Stimulated activated CD8-positive, alpha-beta memory T cell treated with anti-CD3 and anti-CD28 coated beads, Interleukin-15, amount 100 ng/mL, for 48 hours (primary cell): ENCODE results near the gene FAM89B.
"Not testable (repeated sequence)": the region's sequence is repeated elsewhere in the genome, so short reads cannot be mapped to it uniquely, and the experiment has no call there.

Source experiments
- DNase-seq, 2 donors: peaks; one replicate each; pipeline ENCODE4 v3.0.0-alpha.2; 2020; ENCODE audit warnings: low read depth in 2 of 2

The FAM89B gene

DNA sequence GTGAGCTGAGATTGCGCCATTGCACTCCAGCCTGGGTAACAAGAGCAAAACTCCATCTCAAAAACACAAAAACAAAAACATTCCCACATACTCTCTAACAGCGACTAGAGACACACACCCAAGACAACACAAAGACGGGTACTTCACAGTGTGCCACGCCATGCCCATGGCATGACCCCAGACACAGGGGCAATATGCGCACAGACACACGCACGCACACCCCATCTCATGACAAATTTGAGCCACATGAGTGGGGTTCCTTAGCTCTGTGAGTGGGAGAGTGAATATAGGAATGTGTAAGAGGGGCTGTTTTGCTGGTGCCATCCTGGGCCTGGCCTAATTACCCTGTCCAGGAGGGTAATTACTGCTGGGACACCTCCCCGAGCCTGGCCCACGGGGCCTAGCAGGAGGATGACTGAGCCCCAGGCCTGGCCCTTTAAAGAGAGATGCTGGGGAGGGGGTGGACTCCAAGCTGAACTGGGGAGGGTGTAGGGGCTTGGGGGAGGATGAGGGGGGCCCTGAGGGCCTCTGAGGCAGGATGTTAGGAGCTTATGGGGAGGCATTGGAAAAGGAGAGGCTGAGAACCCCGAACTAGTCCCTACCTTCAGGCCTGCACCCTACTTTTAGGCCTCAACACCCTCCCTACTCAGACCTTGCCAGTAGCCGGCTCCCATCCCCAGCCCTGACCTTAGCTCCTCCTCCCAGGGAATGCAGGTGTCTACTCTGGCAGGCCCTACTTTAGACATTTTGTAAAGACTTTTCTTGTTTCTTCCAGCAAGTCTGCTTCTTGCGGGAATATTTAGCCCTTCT, 15.7 kb upstream of the FAM89B start:
- DNase-seq: no peak

DNA sequence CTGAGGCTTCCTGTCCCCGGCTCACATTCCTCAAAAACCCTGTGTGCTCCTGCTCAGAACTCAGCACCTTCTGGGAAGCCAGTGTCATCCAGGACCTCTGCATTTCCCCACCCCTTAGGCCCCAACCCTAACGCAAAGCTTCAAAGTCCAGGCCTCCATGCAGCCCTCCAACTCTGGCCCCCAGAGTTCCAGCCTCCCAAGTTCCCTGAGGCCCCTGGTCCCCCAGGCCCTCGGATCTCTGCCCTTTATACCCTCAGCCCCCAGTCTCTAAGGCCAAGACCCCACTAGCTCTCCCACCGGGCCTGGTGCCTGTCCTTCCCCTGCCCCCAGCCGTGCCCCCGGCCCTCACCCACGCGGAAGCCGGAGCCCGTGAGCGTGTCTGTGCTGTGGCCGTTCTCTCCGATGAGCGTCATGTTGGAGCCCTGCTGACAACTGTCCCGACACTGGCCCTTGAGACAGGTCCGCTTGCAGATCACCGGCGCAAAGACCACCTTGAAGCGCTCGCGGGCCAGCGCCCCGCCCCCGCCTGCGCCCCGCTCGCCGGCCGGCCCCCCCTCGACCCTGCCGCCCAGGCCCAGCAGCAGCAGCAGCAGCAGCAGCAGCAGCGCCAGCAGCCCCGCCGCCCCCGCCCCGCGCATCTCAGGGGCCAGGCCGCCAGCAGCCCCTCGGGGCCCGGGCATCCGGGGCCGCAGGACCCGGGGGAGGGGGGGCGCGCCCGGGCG, 14.9 kb upstream of the FAM89B start:
- no peak for DNase-seq

DNA sequence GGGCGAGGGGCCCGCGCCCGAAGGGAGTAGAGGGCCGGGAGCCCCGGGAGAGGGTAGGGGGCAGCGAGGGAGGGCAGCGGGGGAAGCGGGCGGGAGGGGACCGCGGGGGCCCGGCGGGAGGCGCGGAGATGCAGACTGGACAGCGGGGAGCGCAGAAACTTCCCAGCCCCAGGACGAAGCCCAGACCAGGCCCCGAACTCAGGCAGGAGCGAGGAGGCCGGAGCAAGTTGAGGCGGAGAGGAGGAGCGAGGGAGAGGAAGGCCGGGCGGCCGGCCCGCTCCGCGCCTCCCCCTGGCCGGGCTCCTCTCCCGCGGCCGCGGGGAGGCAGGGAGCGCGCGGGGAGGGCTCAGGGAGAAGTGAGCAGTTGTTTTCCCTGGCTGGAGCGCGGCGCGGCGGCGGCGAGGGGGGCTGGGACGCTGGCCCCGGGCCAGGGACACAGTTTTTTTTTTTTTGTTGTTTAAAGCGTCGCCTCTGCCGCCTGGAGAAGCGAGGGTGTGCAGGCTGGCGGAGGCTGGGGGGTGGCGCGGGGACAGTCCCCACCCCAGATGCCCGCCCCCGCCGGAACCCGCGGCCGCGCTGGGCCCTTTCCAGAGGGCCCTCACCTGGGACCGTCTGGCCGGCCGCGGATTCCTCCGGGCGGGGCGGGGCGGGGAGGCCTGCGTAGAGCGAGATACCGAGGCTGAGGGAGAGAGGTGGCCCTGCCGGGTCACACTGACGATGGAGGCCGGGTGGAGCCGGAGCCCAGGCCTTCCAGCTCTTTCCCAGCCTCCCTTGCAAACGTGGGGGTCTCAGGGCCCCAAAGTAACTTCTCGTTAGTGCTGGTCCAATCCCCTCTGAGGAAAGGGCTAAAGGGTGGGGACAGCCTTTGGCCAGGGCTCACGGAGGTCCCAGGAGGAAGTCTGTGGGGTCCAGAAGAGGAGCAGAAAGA, 14.1 kb upstream of the FAM89B start, which contains the start of gene LTBP3:
Gene LTBP3, minus strand, starts transcription at position 358 of the 928 bp plus-strand sequence. CDS start 400 bp downstream, outside the sequence.
- no peak for DNase-seq

DNA sequence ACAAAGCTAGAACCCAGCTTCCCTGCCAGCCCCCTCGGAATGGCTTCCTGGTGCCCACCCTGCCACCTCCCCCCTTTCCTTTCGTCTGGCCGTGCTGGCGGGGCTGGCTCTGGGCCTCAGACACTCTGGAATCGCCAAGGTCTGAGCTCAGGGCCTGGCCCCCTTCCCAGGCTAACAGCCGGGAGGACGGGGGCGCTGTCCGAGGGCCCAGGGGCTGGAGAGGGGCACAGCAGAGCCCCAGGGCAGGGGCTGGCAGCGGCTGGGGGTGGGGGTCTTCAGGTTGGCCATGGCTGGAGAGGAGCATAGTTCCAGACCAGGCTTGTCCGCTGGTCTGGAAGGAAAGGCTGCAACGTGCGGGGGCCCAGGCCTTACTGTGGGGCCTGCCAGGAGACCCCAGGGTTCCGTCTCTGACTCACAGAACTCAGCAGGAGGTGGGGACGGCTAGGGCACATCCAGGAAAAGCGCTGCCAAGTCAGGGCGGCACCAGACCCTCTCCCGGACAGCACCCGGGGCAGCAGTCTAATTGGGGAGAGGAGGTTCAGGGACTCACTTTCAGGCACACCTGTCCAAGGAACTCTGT, 13.3 kb upstream of the FAM89B start:
- DNase-seq: no peak

DNA sequence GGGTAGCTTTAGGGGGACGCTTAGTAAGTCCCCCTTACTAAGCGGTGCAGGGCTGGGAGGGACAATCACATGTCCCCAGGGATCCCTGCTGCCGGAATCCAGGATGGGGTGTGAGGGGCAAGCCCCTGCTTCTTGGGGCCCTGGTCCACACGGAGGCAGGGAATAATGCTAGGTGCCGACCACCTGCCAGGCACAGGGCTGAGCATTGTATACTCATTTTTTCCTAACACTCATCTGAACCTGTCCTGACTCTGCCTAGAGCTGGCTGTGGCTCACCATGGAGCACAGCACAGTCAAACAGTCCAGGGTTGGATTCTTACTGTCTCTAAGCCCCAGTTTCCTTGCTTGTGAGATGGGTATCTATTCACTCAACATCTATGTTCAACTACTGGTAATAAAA, 12.8 kb upstream of the FAM89B start:
- DNase-seq: no peak

DNA sequence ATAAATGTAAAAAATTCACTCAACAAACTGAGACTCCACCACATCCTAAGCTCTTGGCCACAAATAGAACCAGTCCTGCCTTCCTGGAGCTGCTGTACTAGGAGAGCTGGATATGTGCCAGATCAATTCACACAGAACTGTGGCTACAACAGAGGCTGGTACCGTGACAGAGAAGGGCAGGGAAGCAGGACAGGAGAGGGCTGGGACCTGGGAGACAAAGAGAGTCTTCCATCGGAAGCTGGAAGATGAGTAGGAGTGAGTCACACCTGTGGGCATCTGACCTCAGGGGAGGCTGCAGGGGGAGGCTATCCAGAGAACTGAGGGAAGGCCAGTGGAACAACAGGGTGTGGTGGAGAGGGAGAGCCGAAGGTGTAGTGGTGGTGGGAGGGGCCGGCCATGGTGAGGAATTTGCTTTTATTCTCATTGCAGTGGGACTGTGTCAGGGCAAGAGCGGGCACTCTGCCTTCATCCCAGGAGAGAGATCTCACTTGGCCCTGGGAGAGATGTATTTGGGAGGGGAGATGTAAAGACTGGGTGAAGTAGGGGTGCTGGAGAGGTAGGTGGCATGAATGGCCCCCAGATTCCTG, 12.3 kb upstream of the FAM89B start:
- no peak for DNase-seq

DNA sequence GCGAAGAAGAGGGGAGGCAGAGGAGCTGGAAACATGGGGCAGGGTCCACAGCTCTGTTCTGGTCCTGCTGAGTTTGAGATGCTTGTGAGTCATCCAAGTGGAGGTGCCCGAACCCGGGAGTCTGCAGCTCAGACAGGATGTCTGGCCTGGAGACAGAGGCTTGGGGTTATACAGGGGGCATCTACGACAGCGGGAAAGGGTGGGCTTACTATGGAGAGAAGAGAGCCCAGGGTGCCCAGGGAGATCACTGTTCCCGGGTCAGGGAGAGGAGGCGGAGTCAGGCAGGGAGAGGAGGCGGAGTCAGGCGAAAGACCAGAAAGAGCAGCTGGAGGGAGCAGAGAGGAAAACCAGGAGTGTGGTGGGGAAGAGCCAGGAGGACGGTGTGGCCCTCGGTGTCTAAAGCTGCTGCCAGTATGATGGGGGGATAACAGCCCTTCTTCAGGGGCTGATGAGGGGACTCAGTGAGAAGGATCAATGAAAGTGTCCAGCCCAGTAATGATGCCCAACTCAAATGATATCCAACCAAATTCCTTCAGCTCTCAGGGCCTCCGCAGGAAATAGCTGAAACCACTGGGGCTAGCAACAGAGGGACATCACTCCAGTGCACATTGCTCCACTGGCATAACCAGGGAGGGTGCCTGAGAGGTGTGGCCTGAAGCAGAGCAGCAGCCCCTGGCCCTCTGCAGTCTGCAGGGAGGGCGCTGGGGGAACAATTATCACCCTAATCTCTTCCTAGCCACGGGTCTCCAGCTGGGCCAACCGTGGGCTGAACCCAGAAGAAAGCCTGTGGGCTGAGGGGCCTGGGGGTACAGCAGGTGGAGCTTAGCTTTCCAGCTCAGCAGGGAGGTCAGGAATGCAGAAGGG, 11.6 kb upstream of the FAM89B start:
- no peak for DNase-seq

DNA sequence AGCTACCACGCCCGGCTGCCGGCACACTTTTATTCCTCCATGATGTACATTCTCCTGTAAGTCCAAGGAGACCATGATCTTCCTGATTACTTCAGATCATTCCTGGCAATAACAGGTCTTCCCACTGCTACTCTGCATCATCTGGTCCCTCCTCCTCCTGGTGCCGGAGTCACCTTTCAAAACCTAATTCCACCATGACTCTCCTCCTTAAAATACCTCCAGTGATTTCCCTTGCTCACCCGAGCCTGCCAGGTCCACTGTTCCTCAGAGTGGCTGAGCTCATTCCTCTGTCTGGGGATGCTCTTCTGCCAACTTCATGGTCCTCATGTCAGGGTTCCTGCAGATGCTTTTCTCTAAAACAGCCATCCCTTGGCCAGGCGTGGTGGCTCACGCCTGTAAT, 10.3 kb upstream of the FAM89B start:
- no peak for DNase-seq

DNA sequence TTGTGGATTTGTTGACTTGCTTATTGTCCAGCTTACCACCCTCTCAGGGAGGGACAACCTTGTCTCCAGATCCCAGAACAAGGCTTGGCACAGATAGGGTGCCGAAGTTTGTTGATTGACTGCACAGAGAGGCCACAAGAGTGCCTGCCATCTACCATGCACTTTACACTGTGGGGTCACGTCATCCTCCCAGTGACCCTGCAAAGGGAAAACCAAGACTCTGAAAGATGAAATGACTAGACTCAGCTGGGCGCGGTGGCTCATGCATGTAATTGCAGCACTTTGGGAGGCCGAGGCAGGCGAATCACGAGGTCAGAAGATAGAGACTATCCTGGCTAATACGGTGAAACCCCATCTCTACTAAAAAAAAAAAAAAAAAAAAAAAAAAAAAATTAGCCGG, 9.6 kb upstream of the FAM89B start:
- no peak for DNase-seq

DNA sequence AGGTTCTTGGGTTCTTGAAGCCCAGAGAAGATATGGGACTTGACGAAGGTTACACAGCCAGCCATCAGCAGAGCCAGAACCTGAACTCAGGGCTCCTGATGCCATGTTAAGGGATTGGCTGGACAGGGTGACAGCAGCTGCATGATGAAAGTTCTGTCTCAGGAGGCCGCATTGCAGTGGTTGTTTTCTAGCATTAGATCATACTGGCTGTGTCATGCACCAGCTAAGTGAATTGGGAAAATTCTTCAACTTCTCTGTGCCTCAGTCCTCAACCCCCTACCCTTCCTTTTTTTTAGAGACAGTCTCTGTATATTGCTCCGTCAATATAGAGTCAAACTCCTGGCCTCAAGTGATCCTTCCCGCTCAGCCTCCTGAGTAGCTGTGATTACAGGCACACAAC, 8.7 kb upstream of the FAM89B start:
- no peak for DNase-seq

DNA sequence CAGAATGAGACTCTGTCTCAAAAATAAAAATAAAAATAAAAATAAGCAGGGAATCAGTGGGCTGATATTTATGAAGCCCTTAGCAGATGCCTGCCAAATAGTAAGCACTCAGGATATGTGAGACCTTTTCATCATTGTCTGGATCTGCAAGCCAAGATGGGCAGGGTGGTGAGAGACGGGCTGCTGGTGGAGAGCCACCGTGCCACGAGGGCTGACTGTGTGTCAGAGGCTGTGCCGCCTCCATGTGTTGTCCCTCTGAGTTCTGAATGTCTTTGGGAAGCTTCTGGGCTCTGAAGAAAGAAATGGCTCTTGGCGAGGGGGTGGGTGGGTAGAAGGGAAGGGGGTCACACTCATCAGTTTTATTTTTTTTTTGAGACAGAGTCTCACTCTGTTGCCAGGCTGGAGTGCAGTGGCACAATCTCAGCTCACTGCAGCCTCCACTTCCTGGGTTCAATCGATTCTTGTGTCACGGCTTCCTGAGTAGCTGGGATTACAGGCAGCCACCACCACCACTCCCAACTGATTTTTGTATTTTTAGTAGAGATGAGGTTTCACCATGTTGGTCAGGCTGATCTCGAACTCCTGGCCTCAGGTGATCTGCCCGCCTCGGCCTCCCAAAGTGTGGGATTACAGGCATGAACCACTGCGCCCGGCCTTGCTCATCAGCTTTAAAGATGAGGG, 7.3 kb upstream of the FAM89B start:
- DNase-seq: not testable (repeated sequence)

DNA sequence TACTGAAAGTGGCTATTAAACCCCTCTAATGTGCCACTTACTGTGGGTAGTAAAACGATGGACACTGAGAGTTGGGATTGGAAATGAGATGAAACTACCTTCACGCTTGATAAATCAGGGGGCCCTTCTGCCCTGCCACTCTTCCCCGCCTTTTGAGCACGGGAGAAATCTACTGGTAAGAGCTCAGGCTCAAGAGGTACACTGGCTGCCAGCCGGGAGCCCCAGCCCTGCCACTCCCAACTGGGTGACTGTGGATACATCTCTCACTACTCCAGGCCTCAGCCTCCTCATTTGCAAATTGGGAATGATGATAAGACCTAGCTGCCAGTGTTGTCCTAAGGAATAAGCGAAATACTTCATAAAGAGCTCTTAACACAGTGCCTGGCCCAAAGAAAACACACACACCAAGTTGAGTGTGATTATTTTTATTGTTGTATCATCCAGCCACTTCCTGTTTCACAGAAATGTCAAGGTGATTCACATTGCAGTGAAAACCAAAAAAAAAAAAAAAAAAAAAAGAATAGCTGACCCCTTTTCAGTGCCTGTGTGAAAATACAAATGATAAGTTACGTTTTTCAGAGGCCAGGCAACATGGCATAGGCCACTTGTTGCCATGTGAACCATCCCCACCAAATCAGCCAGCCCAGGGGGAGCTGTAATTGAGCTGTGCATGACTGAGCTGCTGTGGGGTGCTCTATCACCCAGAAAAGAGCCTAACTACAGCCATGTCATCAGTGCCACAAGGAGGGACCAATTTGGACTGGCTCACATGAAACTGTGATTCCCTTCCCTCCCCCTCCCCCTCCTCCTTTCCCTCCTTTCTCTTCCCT, 6.5 kb upstream of the FAM89B start:
- DNase-seq: no peak

DNA sequence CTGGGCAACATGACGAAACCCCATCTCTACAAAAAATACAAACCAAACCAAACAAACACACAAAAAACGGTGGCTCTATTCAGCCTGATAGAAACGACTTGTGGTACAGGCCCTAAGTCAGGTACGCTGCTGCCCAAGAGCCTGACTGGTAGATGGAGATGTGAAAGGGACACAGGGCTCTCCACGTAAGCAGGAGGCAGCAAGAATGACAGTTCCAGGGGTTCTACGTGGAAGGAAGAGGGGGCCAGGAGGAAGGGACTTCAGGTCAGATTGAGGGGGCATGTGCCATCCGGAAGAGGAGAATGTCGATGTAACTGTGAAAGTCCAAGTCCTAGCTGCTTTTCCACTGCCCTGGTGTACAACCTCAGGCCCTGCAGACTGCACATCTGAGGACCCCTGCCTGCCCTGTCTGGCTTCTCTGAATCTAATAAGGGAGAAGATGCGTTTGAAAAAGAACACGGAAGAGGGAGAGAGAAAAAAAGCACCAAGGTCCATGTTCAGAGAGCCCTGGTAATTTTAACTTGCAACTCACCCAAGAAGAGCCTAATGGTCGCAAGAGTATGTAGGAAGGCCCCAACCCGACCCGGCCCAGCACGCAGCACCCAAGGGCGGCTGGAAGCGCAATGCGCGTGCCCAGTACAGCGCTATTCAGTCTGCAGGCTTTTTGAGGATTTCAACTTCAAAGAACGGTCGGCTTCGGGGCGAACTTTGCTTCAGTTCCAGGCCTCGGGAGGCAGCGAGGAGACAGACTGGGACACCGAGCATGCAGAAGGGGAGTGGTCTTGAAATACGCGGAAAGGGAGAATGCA, 3.0 kb upstream of the FAM89B start:
- DNase-seq: no peak

DNA sequence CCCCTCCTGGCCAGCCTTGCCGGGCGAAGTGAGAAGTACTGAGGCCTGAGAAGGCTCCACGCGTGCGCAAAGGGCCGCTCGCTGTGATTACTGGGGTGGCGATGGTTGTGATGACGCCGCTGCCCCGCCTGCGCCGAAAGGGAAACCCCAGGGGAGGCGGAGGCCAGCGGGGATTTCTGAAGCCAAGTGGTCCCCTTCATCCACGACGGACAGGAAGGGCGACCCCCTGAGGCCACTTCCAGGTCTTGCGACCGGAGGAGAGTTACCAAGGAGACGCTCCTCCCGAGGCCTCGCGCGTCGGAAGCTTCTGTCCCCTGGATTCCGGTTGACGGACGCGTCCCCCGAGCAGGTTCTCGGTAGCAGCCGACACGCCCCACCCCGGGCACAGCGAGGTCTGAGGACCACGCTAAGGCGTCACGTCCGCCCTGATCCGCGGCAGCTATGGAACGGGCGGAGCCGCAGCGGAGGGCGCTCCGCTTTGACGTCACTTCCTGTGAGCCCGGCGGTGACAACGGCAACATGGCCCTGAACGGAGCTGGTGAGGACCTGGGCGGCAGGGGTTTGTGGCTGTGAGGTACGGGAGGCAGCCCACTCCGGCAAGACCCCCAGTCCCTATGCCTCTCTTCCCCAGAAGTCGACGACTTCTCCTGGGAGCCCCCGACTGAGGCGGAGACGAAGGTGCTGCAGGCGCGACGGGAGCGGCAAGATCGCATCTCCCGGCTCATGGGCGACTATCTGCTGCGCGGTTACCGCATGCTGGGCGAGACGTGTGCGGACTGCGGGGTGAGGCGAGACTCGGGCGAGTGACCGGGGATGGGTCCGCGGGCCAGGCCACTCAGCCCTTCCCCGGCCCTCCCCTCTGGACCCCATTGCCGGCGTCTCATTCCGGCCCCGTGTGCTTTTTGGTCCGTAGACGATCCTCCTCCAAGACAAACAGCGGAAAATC, 2.1 kb upstream of the FAM89B start, which contains the start of gene ZNRD2:
Gene ZNRD2, plus strand, starts transcription at position 505 of the 946 bp plus-strand sequence. Its CDS starts 15 bp downstream, at position 520.
- DNase-seq: peak; percentile 100

DNA sequence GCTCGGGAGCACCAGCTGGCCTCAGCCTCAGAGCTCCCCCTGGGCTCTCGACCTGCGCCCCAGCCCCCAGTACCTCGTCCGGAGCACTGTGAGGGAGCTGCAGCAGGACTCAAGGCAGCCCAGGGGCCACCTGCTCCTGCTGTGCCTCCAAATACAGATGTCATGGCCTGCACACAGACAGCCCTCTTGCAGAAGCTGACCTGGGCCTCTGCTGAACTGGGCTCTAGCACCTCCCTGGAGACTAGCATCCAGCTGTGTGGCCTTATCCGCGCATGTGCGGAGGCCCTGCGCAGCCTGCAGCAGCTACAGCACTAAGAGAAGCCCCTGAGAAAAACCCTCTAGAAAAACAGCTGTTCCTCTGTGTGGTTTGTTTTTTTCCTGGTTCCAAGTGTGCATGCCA, 918 bp upstream of the FAM89B start:
- DNase-seq: no peak

DNA sequence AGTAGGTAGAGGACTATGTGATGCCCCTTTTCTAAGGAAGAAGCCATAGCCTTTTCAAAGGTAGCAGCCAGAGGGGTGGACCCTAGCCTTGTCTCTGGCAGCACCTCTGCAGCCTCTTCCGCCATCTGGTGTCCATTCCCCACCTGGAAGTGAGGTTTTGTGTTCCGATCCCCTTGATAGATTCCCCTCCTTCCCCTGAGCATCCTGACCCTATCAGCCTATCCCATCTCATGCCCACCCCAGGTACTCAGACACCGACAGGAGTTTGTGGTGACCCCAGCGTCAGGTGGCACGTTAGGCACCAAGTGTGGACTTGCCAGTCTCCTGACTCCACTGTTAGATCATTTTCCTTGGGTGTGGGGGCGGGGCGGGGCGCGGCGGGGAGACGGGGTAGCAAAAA, 398 bp upstream of the FAM89B start:
- no peak for DNase-seq
